H9 (cell line): ENCODE data around the gene ITSN1. TPM values are rescaled to one million over a fixed set of nuclear protein-coding genes. Genes with fewer than 3 reads are reported as not detected.
A peak's percentile ranks its signal among the peaks of the same experiment; 100 is the strongest.

Experiments
- DNase-seq: peaks from one replicate; pipeline ENCODE4 v3.0.0-alpha.2; 2017
- H2AFZ ChIP-seq: one replicate; pipeline ENCODE4 v1.6.1; 2013; ENCODE audit warnings: mild to moderate bottlenecking, low read length, control low read depth, moderate library complexity
- H2AK5ac ChIP-seq: 2 replicates; pipeline ENCODE4 v1.6.1; 2013; ENCODE audit warnings: low read length, control low read depth, mixed read lengths; ENCODE audit not compliant: insufficient read length
- H2BK120ac ChIP-seq: one replicate; pipeline ENCODE4 v1.6.1; 2013; ENCODE audit warnings: low read depth, mild to moderate bottlenecking, low read length, control low read depth, inconsistent platforms; ENCODE audit not compliant: poor library complexity, severe bottlenecking
- H2BK12ac ChIP-seq: 2 replicates; pipeline ENCODE4 v1.6.1; 2013; ENCODE audit warnings: low read length, control low read depth, mixed read lengths, low read depth; ENCODE audit not compliant: insufficient read length
- H2BK15ac ChIP-seq: 2 replicates; pipeline ENCODE4 v1.6.1; 2013; ENCODE audit warnings: low read depth, low read length, control low read depth
- H2BK20ac ChIP-seq: one replicate; pipeline ENCODE4 v1.6.1; 2013; ENCODE audit warnings: low read depth, mild to moderate bottlenecking, low read length, control low read depth, inconsistent platforms; ENCODE audit not compliant: poor library complexity, severe bottlenecking
- H2BK5ac ChIP-seq: 2 replicates; pipeline ENCODE4 v1.6.1; 2013; ENCODE audit warnings: low read length, control low read depth, mixed read lengths; ENCODE audit not compliant: insufficient read length
- H3K14ac ChIP-seq: 2 replicates; pipeline ENCODE4 v1.6.1; 2013; ENCODE audit warnings: low read length, control low read depth; ENCODE audit not compliant: insufficient read depth
- H3K18ac ChIP-seq: 2 replicates; pipeline ENCODE4 v1.6.1; 2013; ENCODE audit warnings: low read depth, mild to moderate bottlenecking, mixed read lengths, low read length, control low read depth; ENCODE audit not compliant: insufficient read length
- H3K23ac ChIP-seq: 2 replicates; pipeline ENCODE4 v1.6.1; 2013; ENCODE audit warnings: low read length, control low read depth, mixed read lengths, low read depth; ENCODE audit not compliant: insufficient read length
- H3K23me2 ChIP-seq: 2 replicates; pipeline ENCODE4 v1.6.1; 2013; ENCODE audit warnings: low read depth, mild to moderate bottlenecking, mixed read lengths, low read length, control low read depth; ENCODE audit not compliant: insufficient read length, poor library complexity, severe bottlenecking
- H3K27ac ChIP-seq: 2 replicates; pipeline ENCODE4 v1.5.1; 2013; ENCODE audit warnings: low read length, control low read depth, mixed read lengths, low read depth; ENCODE audit not compliant: insufficient read length
- H3K27me3 ChIP-seq: 2 replicates; pipeline ENCODE4 v1.6.1; 2013; ENCODE audit warnings: low read length, control low read depth, inconsistent platforms; ENCODE audit not compliant: insufficient read depth
- H3K4ac ChIP-seq: 2 replicates; pipeline ENCODE4 v1.6.1; 2013; ENCODE audit warnings: low read depth, mild to moderate bottlenecking, control low read depth, inconsistent platforms, low read length, moderate library complexity
- H3K4me1 ChIP-seq: 2 replicates; pipeline ENCODE4 v1.6.1; 2013; ENCODE audit warnings: low read length, control low read depth, inconsistent platforms; ENCODE audit not compliant: insufficient read depth
- H3K4me2 ChIP-seq: 2 replicates; pipeline ENCODE4 v1.6.1; 2013; ENCODE audit warnings: low read length, control low read depth, mixed read lengths; ENCODE audit not compliant: insufficient read length, insufficient read depth
- H3K56ac ChIP-seq: 2 replicates; pipeline ENCODE4 v1.6.1; 2013; ENCODE audit warnings: low read depth, mild to moderate bottlenecking, mixed read lengths, low read length, control low read depth; ENCODE audit not compliant: insufficient read length
- H3K79me1 ChIP-seq: 2 replicates; pipeline ENCODE4 v1.6.1; 2013; ENCODE audit warnings: low read depth, mild to moderate bottlenecking, moderate library complexity, low read length, control low read depth, inconsistent platforms; ENCODE audit not compliant: insufficient read depth, poor library complexity, severe bottlenecking
- H3K79me2 ChIP-seq: 2 replicates; pipeline ENCODE4 v1.6.1; 2013; ENCODE audit warnings: low read length, control low read depth, inconsistent platforms; ENCODE audit not compliant: insufficient read depth
- H3K9ac ChIP-seq: 2 replicates; pipeline ENCODE4 v1.6.1; 2013; ENCODE audit warnings: low read length, control low read depth, mixed read lengths; ENCODE audit not compliant: insufficient read length; ENCODE audit errors: extremely low read depth
- H3K9me3 ChIP-seq: one replicate; pipeline ENCODE4 v1.6.1; 2013; ENCODE audit warnings: low read depth, low read length, inconsistent platforms; ENCODE audit not compliant: control insufficient read depth
- H3T11ph ChIP-seq: one replicate; pipeline ENCODE4 v1.6.1; 2013; ENCODE audit warnings: mild to moderate bottlenecking, low read length, control low read depth, inconsistent platforms
- H4K20me1 ChIP-seq: one replicate; pipeline ENCODE4 v1.6.1; 2013; ENCODE audit not compliant: control insufficient read depth, insufficient read length, insufficient read depth
- H4K5ac ChIP-seq: 2 replicates; pipeline ENCODE4 v1.6.1; 2013; ENCODE audit warnings: low read depth, mild to moderate bottlenecking, mixed read lengths, low read length, control low read depth; ENCODE audit not compliant: insufficient read length
- H4K8ac ChIP-seq: replicated peaks from 2 replicates; pipeline ENCODE4 v1.6.1; 2013; ENCODE audit warnings: low read length, control low read depth, mixed read lengths, low read depth; ENCODE audit not compliant: insufficient read length
- H4K91ac ChIP-seq: 2 replicates; pipeline ENCODE4 v1.6.1; 2013; ENCODE audit warnings: low read depth, mild to moderate bottlenecking, moderate library complexity, mixed read lengths, low read length, control low read depth; ENCODE audit not compliant: insufficient read length
- H3K27ac Mint-ChIP-seq, 3 experiments: 2 replicates in 2 of 3; 3 replicates in 1 of 3; pipeline ENCODE4 v1.8.0; 2020 to 2021; ENCODE audit warnings: mixed read lengths in 3 of 3, mild to moderate bottlenecking in 1 of 3, moderate library complexity in 1 of 3
- H3K27me3 Mint-ChIP-seq: 2 replicates; pipeline ENCODE4 v1.8.0; 2021; ENCODE audit warnings: low read depth, mild to moderate bottlenecking, moderate library complexity, mixed read lengths
- H3K36me3 Mint-ChIP-seq, 3 experiments: 2 replicates in 2 of 3; 3 replicates in 1 of 3; pipeline ENCODE4 v1.8.0; 2020 to 2021; ENCODE audit warnings: low read depth in 3 of 3, mixed read lengths in 3 of 3; ENCODE audit not compliant: insufficient read depth in 1 of 3
- H3K4me1 Mint-ChIP-seq, 2 experiments: 2 replicates each; pipeline ENCODE4 v1.8.0; 2020; ENCODE audit warnings: mixed read lengths in 2 of 2
- H3K4me3 Mint-ChIP-seq, 2 experiments: 2 replicates in 1 of 2; 3 replicates in 1 of 2; pipeline ENCODE4 v1.8.0; 2020 to 2021; ENCODE audit warnings: mild to moderate bottlenecking in 2 of 2, mixed read lengths in 2 of 2, moderate library complexity in 1 of 2
- H3K9me3 Mint-ChIP-seq, 2 experiments: 2 replicates in 1 of 2; 3 replicates in 1 of 2; pipeline ENCODE4 v1.8.0; 2020; ENCODE audit warnings: mild to moderate bottlenecking in 2 of 2, mixed read lengths in 2 of 2, moderate library complexity in 1 of 2
- WGBS: extraction: QIAGEN DNeasy Blood & Tissue Kit; methylation state at CpG from one replicate; pipeline ENCODE4 v1.1.7; 2013; ENCODE audit warnings: missing lambda C conversion rate, low lambda C conversion rate, mixed read lengths; ENCODE audit not compliant: insufficient read length; ENCODE audit errors: extremely low coverage; 5-methylcytosine and 5-hydroxymethylcytosine counted together
- total RNA-seq: library from RNA; stranded (reverse); gene quantifications from 2 replicates; pipeline ENCODE4 v1.2.1, GENCODE V29; 2021
- TF ChIP-seq, protein P1 (sequence below): fragments of 200-600 bp; sonication (generic); conservative IDR thresholded peaks from 3 replicates; pipeline ENCODE4 v1.8.0; 2021; ENCODE audit warnings: antibody characterized with exemption, mild to moderate bottlenecking

ITSN1 gene
- total RNA-seq, 1 experiment from 2014 or later, result 94.2 TPM

DNA sequence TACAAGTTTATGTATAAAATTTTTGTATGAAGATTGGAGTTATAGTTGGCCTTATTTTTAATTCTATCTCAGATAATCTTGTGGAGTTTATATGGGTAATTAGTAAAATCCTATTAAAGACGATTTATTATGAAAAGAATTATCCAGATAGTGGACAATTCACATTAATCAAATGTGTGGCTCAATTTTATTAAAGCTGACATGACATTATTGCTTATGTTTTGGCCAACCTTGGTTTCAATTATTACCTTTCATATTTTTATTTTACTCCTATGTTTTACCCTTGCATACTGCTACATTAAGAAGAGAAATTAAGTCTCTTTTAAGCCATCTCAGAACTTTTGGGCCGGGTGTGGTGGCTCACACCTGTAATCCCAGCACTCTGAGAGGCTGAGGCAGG lies 110.0 kb downstream of the ITSN1 start:
- no peak overlapping the region for H3K4ac ChIP-seq
- H3K56ac ChIP-seq, result no peak overlapping the region
- H4K20me1 ChIP-seq, result no peaks in the 10 kb centered on the region
- H3K79me1 ChIP-seq, result no peaks in the 10 kb centered on the region
- H3K9me3 ChIP-seq, result no peaks in the 10 kb centered on the region
- no peaks in the 10 kb centered on the region for H3K4me1 ChIP-seq
- H3T11ph ChIP-seq, result no peak overlapping the region
- no peak overlapping the region for H2BK20ac ChIP-seq
- no peaks in the 10 kb centered on the region for H3K4me1 Mint-ChIP-seq
- H2AFZ ChIP-seq, result no peak overlapping the region
- no peaks in the 10 kb centered on the region for H3K79me2 ChIP-seq
- peaks cover 8 to 59% (median 39%) of the 10 kb centered on the region in 3 experiments; a peak in 6 of 7 replicates for H3K36me3 Mint-ChIP-seq
- no peak overlapping the region for H2BK5ac ChIP-seq
- TF ChIP-seq, protein P1, sequence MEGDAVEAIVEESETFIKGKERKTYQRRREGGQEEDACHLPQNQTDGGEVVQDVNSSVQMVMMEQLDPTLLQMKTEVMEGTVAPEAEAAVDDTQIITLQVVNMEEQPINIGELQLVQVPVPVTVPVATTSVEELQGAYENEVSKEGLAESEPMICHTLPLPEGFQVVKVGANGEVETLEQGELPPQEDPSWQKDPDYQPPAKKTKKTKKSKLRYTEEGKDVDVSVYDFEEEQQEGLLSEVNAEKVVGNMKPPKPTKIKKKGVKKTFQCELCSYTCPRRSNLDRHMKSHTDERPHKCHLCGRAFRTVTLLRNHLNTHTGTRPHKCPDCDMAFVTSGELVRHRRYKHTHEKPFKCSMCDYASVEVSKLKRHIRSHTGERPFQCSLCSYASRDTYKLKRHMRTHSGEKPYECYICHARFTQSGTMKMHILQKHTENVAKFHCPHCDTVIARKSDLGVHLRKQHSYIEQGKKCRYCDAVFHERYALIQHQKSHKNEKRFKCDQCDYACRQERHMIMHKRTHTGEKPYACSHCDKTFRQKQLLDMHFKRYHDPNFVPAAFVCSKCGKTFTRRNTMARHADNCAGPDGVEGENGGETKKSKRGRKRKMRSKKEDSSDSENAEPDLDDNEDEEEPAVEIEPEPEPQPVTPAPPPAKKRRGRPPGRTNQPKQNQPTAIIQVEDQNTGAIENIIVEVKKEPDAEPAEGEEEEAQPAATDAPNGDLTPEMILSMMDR, result no peak
- no peak overlapping the region for H2AK5ac ChIP-seq
- H3K27ac ChIP-seq, result no peak overlapping the region
- H3K27me3 ChIP-seq, result no peaks in the 10 kb centered on the region
- no peak overlapping the region for H3K23ac ChIP-seq
- H4K8ac ChIP-seq, result no peak overlapping the region
- H3K9me3 Mint-ChIP-seq, result peaks cover 0 to 2% of the 10 kb centered on the region in 2 experiments; a peak in 2 of 5 replicates
- no peak overlapping the region for H3K4me2 ChIP-seq
- no peak overlapping the region for H3K9ac ChIP-seq
- H3K27ac Mint-ChIP-seq, result peak overlapping the region in 1 of 3 experiments; percentile 88; a peak in 3 of 7 replicates
- H3K18ac ChIP-seq, result no peak overlapping the region
- no peak overlapping the region for H3K14ac ChIP-seq
- H2BK12ac ChIP-seq, result no peak overlapping the region
- no peak overlapping the region for H2BK15ac ChIP-seq
- no peaks in the 10 kb centered on the region for H3K27me3 Mint-ChIP-seq
- H2BK120ac ChIP-seq, result no peak overlapping the region
- no peak for DNase-seq
- WGBS, result no CpG with 5 or more reads among the region's 2 CpGs
- no peaks in the 10 kb centered on the region for H3K23me2 ChIP-seq
- H4K5ac ChIP-seq, result no peak overlapping the region
- no peak overlapping the region for H4K91ac ChIP-seq
- H3K4me3 Mint-ChIP-seq, result no peak overlapping the region
